Measurements from ENCODE around the gene PPP2R3C. TPM values are rescaled to one million over a fixed set of nuclear protein-coding genes. Genes with fewer than 3 reads are reported as not detected.

The PPP2R3C gene
- total and polyA plus RNA-seq, 2 of the 13 experiments (the other 11 are each of a cell fraction or from before 2014, with no cell fraction given) = 63.4 to 102 TPM

DNA sequence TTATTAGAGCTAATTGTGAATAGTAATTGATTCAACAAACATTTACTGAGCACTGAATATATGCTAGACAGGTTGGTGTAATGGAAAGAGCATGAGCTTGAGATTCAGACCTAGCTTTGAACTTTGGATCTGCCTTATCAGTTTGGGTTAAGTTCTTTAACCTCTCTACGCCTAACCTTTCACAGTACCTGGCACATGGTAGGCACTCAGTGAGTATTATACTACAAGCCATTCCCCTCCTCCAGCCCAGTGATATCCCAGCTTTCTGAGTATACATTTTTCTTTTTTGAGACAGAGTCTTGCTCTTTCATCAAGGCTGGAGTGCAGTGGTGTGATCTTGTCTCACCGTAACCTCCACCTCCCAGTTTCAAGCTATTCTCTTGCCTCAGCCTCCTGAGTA lies 43.7 kb downstream of the PPP2R3C start (continued):
- no peak for TF ChIP-seq NFYB (CRISPR knock-in tag; IDR thresholded peaks at IDR 0.05)
- peak; percentile 62; the same call in 1 of the 2 replicates for TF ChIP-seq SALL1 (CRISPR knock-in tag; IDR thresholded peaks at IDR 0.05)
- peak; percentile 63; the same call in 1 of the 2 replicates for TF ChIP-seq GATA4 (IDR thresholded peaks at IDR 0.05; ENCODE audit: borderline replicate concordance, low read depth)
- TF ChIP-seq HOXA3 (CRISPR knock-in tag; IDR thresholded peaks at IDR 0.05) = peak; percentile 61
- TF ChIP-seq ZNF331 (CRISPR knock-in tag; IDR thresholded peaks at IDR 0.05) = peak; percentile 78; the same call in 1 of the 2 replicates
- TF ChIP-seq SOX6 (IDR thresholded peaks at IDR 0.05) = no peak
- peak; percentile 27; the same call in 1 of the 2 replicates for TF ChIP-seq SOX6 (CRISPR knock-in tag; IDR thresholded peaks at IDR 0.05)
- peak; percentile 40; the same call in 1 of the 2 replicates for TF ChIP-seq ERF (CRISPR knock-in tag; IDR thresholded peaks at IDR 0.05)
- TF ChIP-seq, protein P1, sequence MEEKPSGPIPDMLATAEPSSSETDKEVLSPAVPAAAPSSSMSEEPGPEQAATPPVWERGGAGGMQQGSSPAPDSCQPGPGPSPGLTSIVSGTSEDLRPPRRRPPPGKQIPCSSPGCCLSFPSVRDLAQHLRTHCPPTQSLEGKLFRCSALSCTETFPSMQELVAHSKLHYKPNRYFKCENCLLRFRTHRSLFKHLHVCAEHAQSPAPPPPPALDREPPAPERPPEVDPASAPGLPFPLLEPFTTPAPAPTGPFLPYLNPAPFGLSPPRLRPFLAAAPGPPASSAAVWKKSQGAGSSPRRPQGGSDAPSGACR (CRISPR knock-in tag; IDR thresholded peaks at IDR 0.05) = peak; percentile 70; the same call in 1 of the 2 replicates
- TF ChIP-seq ZNF737 (CRISPR knock-in tag; IDR thresholded peaks at IDR 0.05; ENCODE audit: borderline replicate concordance) = no peak
- TF ChIP-seq MATR3 (CRISPR knock-in tag; IDR thresholded peaks at IDR 0.05) = no peak
- TF ChIP-seq HNF4A (CRISPR knock-in tag; IDR thresholded peaks at IDR 0.05) = peak; percentile 98
- TF ChIP-seq PHF21A (CRISPR knock-in tag; IDR thresholded peaks at IDR 0.05) = no peak
- no peak for TF ChIP-seq ZNF878 (CRISPR knock-in tag; IDR thresholded peaks at IDR 0.05)
- peak; percentile 67 for TF ChIP-seq RXRB (CRISPR knock-in tag; IDR thresholded peaks at IDR 0.05; ENCODE audit: borderline replicate concordance)
- peak; percentile 71 to 87 for TF ChIP-seq NR2F1 (CRISPR knock-in tag; IDR thresholded peaks at IDR 0.05)
- peak; percentile 86 for TF ChIP-seq ZMYM4 (CRISPR knock-in tag; IDR thresholded peaks at IDR 0.05)
- TF ChIP-seq ZNF205 (CRISPR knock-in tag; IDR thresholded peaks at IDR 0.05) = peak; percentile 99
- 0 out of 2 replicates have a peak, but pooled peaks have one; percentile 37 for TF ChIP-seq ZNF292 (CRISPR knock-in tag; IDR thresholded peaks at IDR 0.05; ENCODE audit: borderline replicate concordance, low read depth)
- TF ChIP-seq, protein P2, sequence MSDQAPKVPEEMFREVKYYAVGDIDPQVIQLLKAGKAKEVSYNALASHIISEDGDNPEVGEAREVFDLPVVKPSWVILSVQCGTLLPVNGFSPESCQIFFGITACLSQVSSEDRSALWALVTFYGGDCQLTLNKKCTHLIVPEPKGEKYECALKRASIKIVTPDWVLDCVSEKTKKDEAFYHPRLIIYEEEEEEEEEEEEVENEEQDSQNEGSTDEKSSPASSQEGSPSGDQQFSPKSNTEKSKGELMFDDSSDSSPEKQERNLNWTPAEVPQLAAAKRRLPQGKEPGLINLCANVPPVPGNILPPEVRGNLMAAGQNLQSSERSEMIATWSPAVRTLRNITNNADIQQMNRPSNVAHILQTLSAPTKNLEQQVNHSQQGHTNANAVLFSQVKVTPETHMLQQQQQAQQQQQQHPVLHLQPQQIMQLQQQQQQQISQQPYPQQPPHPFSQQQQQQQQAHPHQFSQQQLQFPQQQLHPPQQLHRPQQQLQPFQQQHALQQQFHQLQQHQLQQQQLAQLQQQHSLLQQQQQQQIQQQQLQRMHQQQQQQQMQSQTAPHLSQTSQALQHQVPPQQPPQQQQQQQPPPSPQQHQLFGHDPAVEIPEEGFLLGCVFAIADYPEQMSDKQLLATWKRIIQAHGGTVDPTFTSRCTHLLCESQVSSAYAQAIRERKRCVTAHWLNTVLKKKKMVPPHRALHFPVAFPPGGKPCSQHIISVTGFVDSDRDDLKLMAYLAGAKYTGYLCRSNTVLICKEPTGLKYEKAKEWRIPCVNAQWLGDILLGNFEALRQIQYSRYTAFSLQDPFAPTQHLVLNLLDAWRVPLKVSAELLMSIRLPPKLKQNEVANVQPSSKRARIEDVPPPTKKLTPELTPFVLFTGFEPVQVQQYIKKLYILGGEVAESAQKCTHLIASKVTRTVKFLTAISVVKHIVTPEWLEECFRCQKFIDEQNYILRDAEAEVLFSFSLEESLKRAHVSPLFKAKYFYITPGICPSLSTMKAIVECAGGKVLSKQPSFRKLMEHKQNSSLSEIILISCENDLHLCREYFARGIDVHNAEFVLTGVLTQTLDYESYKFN (CRISPR knock-in tag; conservative IDR thresholded peaks at IDR 0.05) = peak; percentile 82
- TF ChIP-seq, protein P3, sequence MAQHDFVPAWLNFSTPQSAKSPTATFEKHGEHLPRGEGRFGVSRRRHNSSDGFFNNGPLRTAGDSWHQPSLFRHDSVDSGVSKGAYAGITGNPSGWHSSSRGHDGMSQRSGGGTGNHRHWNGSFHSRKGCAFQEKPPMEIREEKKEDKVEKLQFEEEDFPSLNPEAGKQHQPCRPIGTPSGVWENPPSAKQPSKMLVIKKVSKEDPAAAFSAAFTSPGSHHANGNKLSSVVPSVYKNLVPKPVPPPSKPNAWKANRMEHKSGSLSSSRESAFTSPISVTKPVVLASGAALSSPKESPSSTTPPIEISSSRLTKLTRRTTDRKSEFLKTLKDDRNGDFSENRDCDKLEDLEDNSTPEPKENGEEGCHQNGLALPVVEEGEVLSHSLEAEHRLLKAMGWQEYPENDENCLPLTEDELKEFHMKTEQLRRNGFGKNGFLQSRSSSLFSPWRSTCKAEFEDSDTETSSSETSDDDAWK (CRISPR knock-in tag; IDR thresholded peaks at IDR 0.05) = no peak
- peak; percentile 41; the same call in 1 of the 2 replicates for TF ChIP-seq SAP130 (CRISPR knock-in tag; IDR thresholded peaks at IDR 0.05; ENCODE audit: low read depth)
- TF ChIP-seq, protein P4, sequence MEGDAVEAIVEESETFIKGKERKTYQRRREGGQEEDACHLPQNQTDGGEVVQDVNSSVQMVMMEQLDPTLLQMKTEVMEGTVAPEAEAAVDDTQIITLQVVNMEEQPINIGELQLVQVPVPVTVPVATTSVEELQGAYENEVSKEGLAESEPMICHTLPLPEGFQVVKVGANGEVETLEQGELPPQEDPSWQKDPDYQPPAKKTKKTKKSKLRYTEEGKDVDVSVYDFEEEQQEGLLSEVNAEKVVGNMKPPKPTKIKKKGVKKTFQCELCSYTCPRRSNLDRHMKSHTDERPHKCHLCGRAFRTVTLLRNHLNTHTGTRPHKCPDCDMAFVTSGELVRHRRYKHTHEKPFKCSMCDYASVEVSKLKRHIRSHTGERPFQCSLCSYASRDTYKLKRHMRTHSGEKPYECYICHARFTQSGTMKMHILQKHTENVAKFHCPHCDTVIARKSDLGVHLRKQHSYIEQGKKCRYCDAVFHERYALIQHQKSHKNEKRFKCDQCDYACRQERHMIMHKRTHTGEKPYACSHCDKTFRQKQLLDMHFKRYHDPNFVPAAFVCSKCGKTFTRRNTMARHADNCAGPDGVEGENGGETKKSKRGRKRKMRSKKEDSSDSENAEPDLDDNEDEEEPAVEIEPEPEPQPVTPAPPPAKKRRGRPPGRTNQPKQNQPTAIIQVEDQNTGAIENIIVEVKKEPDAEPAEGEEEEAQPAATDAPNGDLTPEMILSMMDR (CRISPR knock-in tag; IDR thresholded peaks at IDR 0.05) = no peak
- no peak for TF ChIP-seq MED8 (CRISPR knock-in tag; IDR thresholded peaks at IDR 0.05; ENCODE audit: insufficient replicate concordance)
